PC-9 (cell line): ENCODE measurements around the gene HEG1. TPM values are rescaled to one million over a fixed set of nuclear protein-coding genes. Genes with fewer than 3 reads are reported as not detected.

Source experiments
- BruUV-seq: library from RNA; stranded (reverse); fragments of 400-500 nt; replicated peaks from 2 replicates; lab custom pipeline; 2021; lab: Mats Ljungman, UMichigan
- CTCF ChIA-PET: fragments of 300-600 bp; sonication (Branson Sonifier 250); formaldehyde crosslinking; loops from one replicate; lab custom pipeline; 2022; ENCODE audit warnings: antibody characterized with exemption; lab: Charles Lee
- POLR2A ChIA-PET: fragments of 300-600 bp; sonication (Branson Sonifier 250); formaldehyde crosslinking; loops from one replicate; lab custom pipeline; 2022; ENCODE audit warnings: antibody characterized with exemption; ENCODE audit not compliant: unreplicated experiment; lab: Charles Lee
- DNase-seq, 2 experiments: peaks; one replicate each; pipeline versions ENCODE4 v3.0.0 to v3.0.0-alpha.2; 2015 to 2022; ENCODE audit warnings: mixed read lengths in 1 of 2
- H2AFZ ChIP-seq: fragments of 200-600 bp; sonication (generic); 2 replicates; pipeline ENCODE4 v1.8.1; 2017; ENCODE audit warnings: antibody characterized with exemption
- H3F3A ChIP-seq: fragments of 200-600 bp; sonication (generic); 2 replicates; pipeline ENCODE4 v1.8.1; 2017; ENCODE audit warnings: antibody characterized with exemption, mild to moderate bottlenecking, low read depth; ENCODE audit not compliant: insufficient read depth
- H3K27ac ChIP-seq: fragments of 200-600 bp; sonication (generic); 2 replicates; pipeline ENCODE4 v1.6.1; 2016; ENCODE audit warnings: mixed run types
- H3K27me3 ChIP-seq: fragments of 200-600 bp; sonication (generic); 2 replicates; pipeline ENCODE4 v1.6.1; 2016; ENCODE audit warnings: low read depth, mixed run types; ENCODE audit not compliant: insufficient read depth
- H3K36me3 ChIP-seq: fragments of 200-600 bp; sonication (generic); 2 replicates; pipeline ENCODE4 v1.6.1; 2016; ENCODE audit warnings: low read depth, mixed run types
- H3K4me1 ChIP-seq: fragments of 200-600 bp; sonication (generic); replicated peaks from 2 replicates; pipeline ENCODE4 v1.6.1; 2016; ENCODE audit warnings: mixed run types; ENCODE audit not compliant: insufficient read depth
- H3K4me2 ChIP-seq: fragments of 200-600 bp; sonication (generic); 2 replicates; pipeline ENCODE4 v1.6.1; 2017; ENCODE audit warnings: mixed run types
- H3K4me3 ChIP-seq: fragments of 200-600 bp; sonication (generic); 2 replicates; pipeline ENCODE4 v1.6.1; 2016; ENCODE audit warnings: mixed run types
- H3K79me2 ChIP-seq: fragments of 200-600 bp; sonication (generic); 2 replicates; pipeline ENCODE4 v1.6.1; 2017; ENCODE audit warnings: low read depth, mixed run types
- H3K9me2 ChIP-seq: fragments of 200-600 bp; sonication (generic); 2 replicates; pipeline ENCODE4 v1.8.1; 2017; ENCODE audit warnings: mild to moderate bottlenecking; ENCODE audit not compliant: insufficient read depth
- H3K9me3 ChIP-seq: fragments of 200-600 bp; sonication (generic); 2 replicates; pipeline ENCODE4 v1.8.1; 2016; ENCODE audit warnings: low read depth; ENCODE audit not compliant: insufficient read depth
- H4K20me1 ChIP-seq: fragments of 200-600 bp; sonication (generic); 2 replicates; pipeline ENCODE4 v1.8.1; 2017; ENCODE audit not compliant: insufficient read depth
- CTCF ChIP-seq: fragments of 200-600 bp; sonication (generic); conservative IDR thresholded peaks from 2 replicates; pipeline ENCODE4 v1.6.1; 2017; ENCODE audit warnings: mixed run types, antibody characterized with exemption, mild to moderate bottlenecking, moderate library complexity
- EZH2 ChIP-seq: fragments of 200-600 bp; sonication (generic); IDR thresholded peaks from 2 replicates; pipeline ENCODE4 v1.8.0; 2017; ENCODE audit warnings: antibody characterized with exemption, low read depth
- intact Hi-C: fragments of 100-400 bp; cut with micrococcal nuclease; formaldehyde crosslinking; loops from one replicate; pipeline ENCODE4 v1.10.0; 2022; ENCODE audit not compliant: unreplicated experiment
- total RNA-seq: library from RNA; stranded (reverse); gene quantifications from 2 replicates; pipeline ENCODE4 v1.2.3, GENCODE V29; 2021

Gene HEG1
- total RNA-seq, 1 experiment from 2014 or later: 33.5 TPM

GRCh38 chr3:124935264-124935663 lies 120.5 kb downstream of the HEG1 start:
- Histone ChIP-seq H3K27me3 (no peaks in the 10 kb centered on the region), H3K79me2 (no peaks in the 10 kb centered on the region), H4K20me1 (no peaks in the 10 kb centered on the region), H3K27ac (no peak overlapping the region), H3K36me3 (no peaks in the 10 kb centered on the region), H3F3A (no peaks in the 10 kb centered on the region), H3K9me3 (peaks cover 3% of the 10 kb centered on the region; the same call in 1 of the 2 replicates), H2AFZ (no peak overlapping the region), H3K4me3 (no peak overlapping the region), H3K9me2 (no peaks in the 10 kb centered on the region), H3K4me1 (no peaks in the 10 kb centered on the region), H3K4me2 (no peak overlapping the region)
- intact Hi-C loops: no loop called here
- TF ChIP-seq EZH2 (no peak), CTCF (no peak)
- BruUV-seq: no TSS peak
- CTCF ChIA-PET: no interaction called here
- no peak for DNase-seq
- POLR2A ChIA-PET: no interaction called here

GRCh38 chr3:124934577-124934976 lies 121.2 kb downstream of the HEG1 start, which contains the start of gene MUC13:
MUC13 (minus strand) TSS chr3:124934751; CDS start chr3:124934712, 39 bp downstream.
- no peak within 1 kb of the TSS for H3K27ac ChIP-seq
- POLR2A ChIA-PET: no interaction called here
- H3F3A ChIP-seq: no peaks in the 10 kb centered on the region
- peaks cover 3% of the 10 kb centered on the region; the same call in 1 of the 2 replicates for H3K9me3 ChIP-seq
- TF ChIP-seq CTCF (no peak), EZH2 (no peak)
- no peak within 1 kb of the TSS for H2AFZ ChIP-seq
- intact Hi-C loops: no loop called here
- no peaks in the 10 kb centered on the region for H3K36me3 ChIP-seq
- no peak for DNase-seq
- no peak within 1 kb of the TSS for H3K4me2 ChIP-seq
- H3K9me2 ChIP-seq: no peaks in the 10 kb centered on the region
- H4K20me1 ChIP-seq: no peaks in the 10 kb centered on the region
- no peaks in the 10 kb centered on the region for H3K4me1 ChIP-seq
- CTCF ChIA-PET: no interaction called here
- no TSS peak for BruUV-seq
- no peaks in the 10 kb centered on the region for H3K27me3 ChIP-seq
- H3K4me3 ChIP-seq: no peak within 1 kb of the TSS
- no peaks in the 10 kb centered on the region for H3K79me2 ChIP-seq

- BruUV-seq: no TSS peak
- Histone ChIP-seq H4K20me1 (no peaks in the 10 kb centered on the region), H3K36me3 (no peaks in the 10 kb centered on the region), H3K27ac (no peak overlapping the region), H3K27me3 (no peaks in the 10 kb centered on the region), H3F3A (no peaks in the 10 kb centered on the region), H3K9me3 (no peaks in the 10 kb centered on the region), H3K79me2 (no peaks in the 10 kb centered on the region), H3K4me1 (no peaks in the 10 kb centered on the region), H3K4me2 (no peak overlapping the region), H3K9me2 (no peaks in the 10 kb centered on the region), H2AFZ (no peak overlapping the region), H3K4me3 (no peak overlapping the region)
- POLR2A ChIA-PET: interaction anchor here (0.7 kb wide), 1 partner anchor 1288 kb away, joined by 4 read pairs; no protein-coding TSS in a partner anchor
- peak; percentile 39 to 64 for DNase-seq
- TF ChIP-seq EZH2: no peak
- peak; percentile 85 for TF ChIP-seq CTCF
- CTCF ChIA-PET: interaction anchor here (0.5 to 0.7 kb wide), 2 partner anchors 592 to 631 kb away, joined by 3 to 5 read pairs; no protein-coding TSS in a partner anchor
- intact Hi-C loops: loop anchor here (1.0 to 2.0 kb wide), 3 partner anchors 58 to 657 kb away; no protein-coding TSS in a partner anchor
These were observed 127.2 kb downstream of the HEG1 start for GRCh38 chr3:124928333-124929202.
